NCI-H1092 (cell line): ENCODE measurements around the gene TSPAN15.

Experiments
- DNase-seq: peaks from one replicate; lab custom pipeline; 2025; lab: John Stamatoyannopoulos, UW

The TSPAN15 gene

DNA sequence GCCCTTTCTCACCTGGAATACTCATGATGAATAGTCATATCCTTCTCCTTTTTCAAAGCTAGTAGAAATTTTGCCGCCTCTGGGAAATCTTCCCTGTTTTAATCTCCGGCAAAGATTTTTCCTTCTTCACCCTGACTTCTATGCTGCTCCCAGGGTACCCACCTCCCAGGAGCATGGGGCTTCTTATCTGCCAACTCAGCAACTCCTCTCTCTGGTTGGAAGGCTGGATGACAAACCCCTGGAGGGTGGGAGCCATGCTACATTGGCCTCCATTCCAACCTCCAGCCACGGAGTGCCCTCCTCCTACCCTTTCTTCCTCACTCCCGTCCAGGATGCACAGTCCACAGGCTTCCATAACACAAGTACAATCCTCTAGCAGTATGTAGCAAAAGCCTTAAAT is 102.1 kb downstream of the TSPAN15 start:
- DNase-seq, result no peak

DNA sequence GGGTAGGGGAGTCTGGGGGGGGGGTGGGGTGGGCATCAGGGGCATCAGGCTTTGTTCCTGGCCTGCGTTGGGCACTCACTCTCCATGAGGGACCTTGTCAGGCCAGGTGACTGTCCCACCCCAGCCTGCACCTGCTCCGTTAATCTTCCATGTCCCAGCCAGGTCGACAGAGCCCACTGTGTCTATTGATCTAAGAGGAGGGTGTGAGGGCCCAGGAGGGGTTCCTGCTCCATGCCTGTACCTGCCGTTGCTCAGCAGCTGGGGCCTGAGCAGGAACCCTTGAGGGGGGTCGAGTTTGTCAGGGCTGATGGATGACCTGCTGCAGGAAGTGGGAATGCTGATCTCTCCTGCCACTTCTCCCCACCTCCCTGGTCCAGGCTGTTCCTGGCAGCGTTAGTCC is 103.3 kb downstream of the TSPAN15 start:
- DNase-seq, result no peak
